Loucy (cell line): ENCODE data around the gene ROR1.

Experiments used
- CTCF ChIP-seq: fragments of 200-600 bp; sonication (generic); conservative IDR thresholded peaks from 2 replicates; pipeline ENCODE4 v1.5.1; 2014; ENCODE audit warnings: mild to moderate bottlenecking, antibody characterized with exemption, low read length
- EZH2phosphoT487 ChIP-seq: fragments of 200-600 bp; IDR thresholded peaks from 2 replicates; pipeline ENCODE4 v1.6.1; 2018; ENCODE audit warnings: antibody characterized with exemption, mild to moderate bottlenecking, moderate library complexity, borderline replicate concordance

DNA sequence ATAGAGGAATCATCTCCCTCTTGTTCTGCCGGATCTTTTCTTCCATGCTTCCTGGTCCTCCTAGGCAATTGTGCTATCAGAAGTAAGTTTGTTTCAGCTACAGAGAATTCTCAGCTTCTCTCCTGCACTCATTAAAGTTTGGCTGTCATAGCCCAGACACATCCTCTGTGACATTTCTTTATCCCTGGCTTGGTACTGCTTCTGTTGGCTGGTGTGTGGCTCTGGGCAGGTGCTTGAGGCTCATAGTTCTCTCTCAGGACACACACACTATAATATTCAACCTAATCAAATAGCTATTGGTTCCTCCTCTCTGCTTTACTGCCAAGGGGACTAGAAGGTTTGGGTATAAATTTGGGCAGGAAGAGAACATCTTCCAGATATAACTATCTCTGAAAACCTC is 172.1 kb downstream of the ROR1 start:
- TF ChIP-seq CTCF: no peak
- TF ChIP-seq EZH2phosphoT487: no peak
